ENCODE data around the gene ABHD4. TPM values are rescaled to one million over a fixed set of nuclear protein-coding genes. Genes with fewer than 3 reads are reported as not detected.
A peak's percentile ranks its signal among the peaks of the same experiment; 100 is the strongest.
"Not testable (repeated sequence)": the region's sequence is repeated elsewhere in the genome, so short reads cannot be mapped to it uniquely, and the experiment has no call there.

Gene ABHD4
- total RNA-seq, 1 donor from 2014 or later: 8.3 TPM

DNA sequence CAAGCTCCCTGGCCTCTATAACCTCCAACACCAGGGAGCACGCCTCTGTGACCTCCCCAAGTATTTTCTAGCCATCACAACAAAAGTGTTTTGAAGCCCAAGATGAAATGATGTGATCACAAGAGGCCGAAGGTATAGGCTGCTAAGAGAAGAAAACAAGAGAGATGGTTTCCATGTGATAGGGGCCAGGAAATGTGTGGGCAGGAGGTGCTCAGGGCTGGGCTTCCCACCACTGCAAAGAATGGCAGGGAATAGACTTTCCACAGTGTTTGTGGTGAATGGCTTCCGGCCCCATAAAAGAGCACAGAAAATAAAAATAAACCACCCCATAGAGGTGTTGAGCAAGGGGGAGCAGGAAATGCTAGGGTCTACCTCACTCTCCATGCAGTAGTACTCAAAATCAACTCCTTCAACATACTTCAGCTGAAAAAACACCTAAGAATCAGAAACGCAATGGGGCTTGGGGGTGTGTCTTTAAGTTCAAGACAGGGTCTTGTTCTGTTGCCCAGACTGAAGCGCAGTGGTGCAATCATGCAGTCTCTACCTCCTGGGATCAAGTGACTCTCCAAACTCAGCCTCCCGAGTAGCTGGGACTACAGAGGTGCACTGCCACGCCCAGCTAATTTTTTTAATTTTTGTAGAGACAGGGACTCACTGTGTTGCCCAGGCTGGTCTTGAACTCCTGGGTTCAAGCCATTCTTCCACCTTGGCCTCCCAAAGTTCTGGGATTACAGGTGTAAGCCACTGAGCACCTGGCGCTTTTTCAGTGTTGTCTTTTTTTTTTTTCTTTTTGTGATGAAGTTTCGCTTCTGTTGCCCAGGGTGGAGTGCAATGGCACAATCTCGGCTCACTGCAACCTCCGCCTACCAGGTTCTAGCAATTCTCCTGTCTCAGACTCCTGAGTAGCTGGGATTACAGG lies 36.2 kb upstream of the ABHD4 start:
- peak; percentile 35 to 79 for DNase-seq (ENCODE audit: low read depth in 2 of 2)

DNA sequence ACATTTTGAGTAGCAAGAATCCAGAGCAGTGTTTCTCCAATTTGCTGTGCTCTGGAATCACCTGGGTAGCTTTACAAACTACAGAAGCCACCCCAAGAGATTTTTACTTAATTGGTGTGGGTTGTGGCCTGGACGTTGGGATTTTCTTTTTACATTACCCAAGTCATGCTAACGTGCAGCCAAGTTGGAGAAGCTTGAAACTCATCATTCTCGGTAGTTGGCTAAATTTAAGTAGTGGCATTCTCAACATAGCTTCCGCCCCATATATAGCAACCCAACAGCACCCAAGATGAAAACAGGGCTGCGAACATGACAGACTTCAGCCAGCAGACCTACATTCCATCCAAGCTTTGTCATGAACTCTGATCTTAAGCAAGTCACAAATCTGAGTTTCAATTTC lies 34.1 kb upstream of the ABHD4 start:
- no peak for DNase-seq (ENCODE audit: low read depth in 2 of 2)

DNA sequence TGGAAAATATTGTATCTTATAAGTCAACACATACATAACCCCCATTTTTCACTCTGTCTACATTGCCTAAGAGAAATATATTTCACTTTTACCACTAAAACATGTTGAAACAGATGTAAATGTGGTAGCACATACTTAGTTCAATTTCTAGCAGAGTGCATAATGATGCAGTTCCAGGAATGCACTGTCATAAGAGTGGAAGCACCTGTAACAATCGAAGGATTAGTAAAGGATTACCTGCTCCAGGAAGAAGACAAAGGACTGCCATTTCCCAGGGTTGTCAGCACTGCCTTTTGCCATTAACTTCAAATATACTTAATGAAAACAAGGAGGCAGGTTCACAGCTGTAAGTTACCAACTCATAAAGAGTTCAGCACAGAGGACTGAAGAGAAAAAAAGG lies 33.6 kb upstream of the ABHD4 start:
- no peak for DNase-seq (ENCODE audit: low read depth in 2 of 2)

DNA sequence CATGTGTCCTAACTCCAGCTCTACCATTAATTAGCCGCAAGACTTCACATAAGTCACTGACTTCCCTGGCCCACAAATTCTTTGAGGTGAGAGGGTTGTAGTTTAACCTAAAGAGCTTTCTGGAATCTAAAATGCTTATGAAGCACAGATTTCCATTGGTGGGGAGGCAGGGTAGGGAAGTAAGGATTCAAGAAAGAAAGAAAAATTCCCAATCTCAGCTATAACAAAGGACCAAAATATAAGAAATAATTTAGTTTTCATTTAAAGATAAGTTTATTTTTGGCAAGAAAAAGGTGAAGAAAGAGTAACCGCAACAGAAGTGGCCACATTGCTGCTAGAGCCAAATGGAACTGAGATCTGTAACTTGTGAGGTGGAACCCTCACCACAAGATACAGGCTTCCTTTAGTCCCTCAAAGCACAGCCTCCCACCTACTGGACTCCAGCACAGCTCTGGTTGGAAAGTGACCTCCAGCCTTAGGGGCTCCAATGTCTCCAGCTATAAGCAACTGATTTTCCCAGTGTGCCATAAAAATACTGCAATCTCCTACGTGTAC lies 32.6 kb upstream of the ABHD4 start:
- no peak for DNase-seq (ENCODE audit: low read depth in 2 of 2)

DNA sequence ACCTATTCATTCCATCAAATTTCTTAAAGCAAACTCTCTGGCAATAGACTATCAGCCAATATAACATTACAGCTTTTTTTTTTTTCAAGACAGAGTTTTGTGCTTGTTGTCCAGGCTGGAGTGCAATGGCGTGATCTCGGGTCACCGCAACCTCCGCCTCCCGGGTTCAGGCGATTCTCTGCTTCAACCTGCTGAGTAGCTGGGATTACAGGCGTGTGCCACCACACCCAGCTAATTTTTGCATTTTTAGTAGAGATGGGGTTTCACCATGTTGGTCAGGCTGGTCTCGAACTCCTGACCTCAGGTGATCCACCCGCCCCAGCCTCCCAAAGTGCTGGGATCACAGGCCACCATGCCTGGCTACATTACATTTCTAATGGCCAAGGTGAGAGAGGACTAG lies 31.8 kb upstream of the ABHD4 start:
- not testable (repeated sequence) for DNase-seq (ENCODE audit: low read depth in 2 of 2)

DNA sequence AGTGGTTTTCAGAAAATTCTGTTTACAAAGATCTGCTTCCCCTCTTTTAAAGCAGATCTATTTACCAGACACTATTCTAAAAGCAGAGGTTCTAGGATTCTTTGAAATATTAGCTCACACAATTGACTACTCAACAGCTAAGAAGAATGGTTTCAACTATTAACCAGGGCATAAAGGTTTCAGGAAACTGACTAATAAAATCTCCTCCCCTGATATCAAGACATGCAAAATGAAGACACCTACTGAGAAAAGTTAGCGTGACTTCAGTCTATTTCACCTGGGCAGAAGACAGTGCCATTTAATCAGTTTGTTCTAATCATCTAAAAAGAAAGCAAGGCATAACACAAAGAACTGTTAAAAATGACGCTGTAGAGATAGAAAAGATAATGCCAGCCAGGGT lies 31.3 kb upstream of the ABHD4 start:
- peak in 1 of 2 donors; percentile 46 for DNase-seq (ENCODE audit: low read depth in 2 of 2)

DNA sequence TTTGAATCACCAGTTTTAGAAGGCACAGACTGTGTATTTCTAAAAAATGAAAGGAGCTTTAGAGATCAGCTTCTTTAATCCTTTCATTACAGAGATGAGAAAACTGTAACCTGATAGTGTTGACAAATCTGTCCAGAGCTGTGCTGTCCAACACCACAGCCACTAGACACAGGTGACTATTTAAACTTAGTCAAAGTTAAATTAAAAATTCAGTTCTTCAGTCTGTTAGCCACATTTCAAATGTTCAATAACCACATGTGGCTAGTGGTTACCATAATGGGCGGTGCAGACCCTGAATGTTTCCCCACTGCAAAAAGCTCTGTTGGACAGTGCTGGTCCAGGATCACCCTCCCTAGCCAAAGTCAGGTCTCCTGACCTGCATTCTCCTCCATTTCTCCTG lies 30.7 kb upstream of the ABHD4 start:
- no peak for DNase-seq (ENCODE audit: low read depth in 2 of 2)

DNA sequence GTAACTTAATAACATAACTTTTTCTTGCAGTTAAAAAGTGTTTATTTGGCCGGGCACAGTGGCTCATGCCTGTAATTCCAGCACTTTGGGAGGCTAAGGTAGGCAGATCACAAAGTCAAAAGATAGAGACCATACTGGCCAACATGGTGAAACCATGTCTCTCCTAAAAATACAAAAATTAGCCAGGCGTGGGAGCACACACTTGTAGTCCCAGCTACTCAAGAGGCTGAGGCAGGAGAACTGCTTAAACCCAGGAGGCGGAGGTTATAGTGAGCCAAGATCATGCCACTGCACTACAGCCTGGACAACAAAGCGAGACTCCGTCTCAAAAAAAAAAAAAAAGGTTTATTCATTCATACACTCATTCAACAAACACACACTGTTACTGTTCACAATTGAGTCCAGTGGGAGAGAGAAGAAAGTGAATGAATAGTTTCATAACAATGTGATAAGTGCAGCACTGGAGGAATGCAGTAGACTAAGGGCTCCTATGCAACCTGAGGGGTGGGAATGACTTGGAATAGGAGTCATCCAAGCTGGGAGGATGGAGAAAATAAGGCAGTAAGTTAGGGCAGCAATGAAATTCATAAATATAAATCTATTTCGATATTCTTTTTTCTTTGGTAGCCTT lies 28.9 kb upstream of the ABHD4 start:
- DNase-seq (ENCODE audit: low read depth in 2 of 2): no peak

DNA sequence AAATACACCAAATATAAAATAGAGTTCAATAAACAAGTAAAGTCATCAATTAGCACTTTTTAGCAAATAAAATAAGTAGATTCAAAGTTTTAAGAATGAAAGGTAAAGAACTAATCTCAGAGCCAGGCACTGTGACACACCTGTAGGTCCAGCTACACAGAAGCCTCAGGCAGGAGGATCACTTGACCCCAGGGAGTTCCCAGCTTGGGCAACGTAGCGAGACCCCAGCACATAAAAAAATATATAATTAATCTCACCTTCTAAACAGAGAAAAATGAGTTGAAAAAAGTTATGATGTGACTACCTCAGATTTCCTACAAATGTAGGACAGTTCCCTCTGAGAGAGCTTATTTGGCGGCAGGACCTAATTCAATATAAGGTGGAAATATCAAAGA lies 28.4 kb upstream of the ABHD4 start:
- no peak for DNase-seq (ENCODE audit: low read depth in 2 of 2)

DNA sequence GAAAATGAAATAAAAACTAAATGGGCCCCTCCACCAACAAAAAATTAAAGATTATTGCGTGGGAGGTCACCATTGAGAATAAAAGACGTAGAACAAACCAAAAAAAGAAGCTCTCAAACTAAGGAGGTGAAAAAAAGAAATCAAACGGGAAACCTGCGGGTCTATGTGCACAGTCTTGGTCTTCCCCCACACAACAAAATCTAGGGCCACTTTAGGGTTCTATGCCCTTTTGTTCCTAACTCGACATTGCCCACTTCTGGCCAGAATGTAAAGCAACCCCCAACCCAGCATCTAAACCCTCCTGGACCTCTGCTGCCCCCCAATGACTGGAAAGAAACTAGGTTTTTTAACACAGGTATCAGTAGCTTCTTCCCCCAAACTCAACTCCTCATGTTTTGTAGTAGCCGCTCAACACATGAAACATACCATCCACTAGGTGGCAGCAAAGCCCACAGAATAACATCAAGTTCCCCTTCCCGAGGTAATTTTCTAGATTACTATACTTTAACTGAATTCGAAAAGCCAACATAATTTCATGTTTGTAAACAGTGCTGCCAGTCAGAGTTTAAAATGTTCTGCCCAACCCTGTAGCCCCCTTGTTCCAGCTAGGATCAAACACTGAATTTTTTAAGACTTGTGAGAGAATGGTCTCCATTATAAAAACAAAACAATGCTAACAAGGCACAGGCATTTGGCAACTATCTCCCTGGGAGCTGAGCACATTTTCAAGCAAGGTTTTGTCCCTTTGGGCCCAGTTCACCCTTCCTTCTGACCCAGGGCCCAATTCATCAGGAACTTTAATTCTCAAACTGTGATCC lies 27.8 kb upstream of the ABHD4 start:
- DNase-seq (ENCODE audit: low read depth in 2 of 2): peak; percentile 84 to 93

DNA sequence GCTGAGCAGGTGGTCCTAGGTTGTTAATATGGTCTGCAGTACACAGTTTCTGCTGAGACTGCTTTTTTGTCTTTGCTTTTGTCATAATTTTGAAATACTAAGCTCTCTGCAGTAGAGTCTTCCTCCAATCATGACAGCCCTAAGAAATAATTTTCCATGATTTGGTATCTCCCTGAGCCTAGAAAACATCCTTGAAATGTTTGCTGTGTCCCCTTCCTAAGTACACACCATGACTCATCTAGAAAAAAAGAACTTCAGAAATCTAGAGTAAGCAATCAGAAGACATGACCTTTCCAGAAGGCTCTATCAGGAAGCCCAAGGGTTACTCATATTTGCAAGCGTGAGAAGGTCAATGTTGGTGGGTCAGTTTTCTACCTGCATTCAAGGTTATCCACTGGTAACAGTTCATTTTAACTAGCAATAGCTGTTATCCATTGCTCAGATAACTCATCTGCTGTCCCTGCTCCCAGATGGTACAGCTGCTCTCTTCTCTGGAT lies 25.5 kb upstream of the ABHD4 start:
- DNase-seq (ENCODE audit: low read depth in 2 of 2): peak in 1 of 2 donors; percentile 51

DNA sequence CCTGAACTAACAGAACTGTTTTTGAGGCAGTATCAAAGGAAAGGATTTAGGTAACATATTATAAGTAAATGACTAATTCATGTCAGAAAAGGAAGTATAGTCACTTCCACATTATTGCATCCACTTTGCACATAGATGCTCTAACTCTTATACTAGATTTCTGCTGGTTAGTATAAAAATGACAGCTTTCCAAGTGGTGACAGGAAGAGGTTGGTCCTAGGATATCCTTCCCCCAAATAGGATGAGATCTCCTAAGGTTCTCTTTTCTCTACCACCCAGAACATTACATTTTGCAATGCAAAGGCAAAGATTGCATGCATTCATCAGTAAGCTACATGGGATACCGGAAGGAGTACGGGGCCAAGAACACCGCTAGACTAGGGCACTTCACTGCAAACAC lies 24.3 kb upstream of the ABHD4 start:
- DNase-seq (ENCODE audit: low read depth in 2 of 2): no peak

DNA sequence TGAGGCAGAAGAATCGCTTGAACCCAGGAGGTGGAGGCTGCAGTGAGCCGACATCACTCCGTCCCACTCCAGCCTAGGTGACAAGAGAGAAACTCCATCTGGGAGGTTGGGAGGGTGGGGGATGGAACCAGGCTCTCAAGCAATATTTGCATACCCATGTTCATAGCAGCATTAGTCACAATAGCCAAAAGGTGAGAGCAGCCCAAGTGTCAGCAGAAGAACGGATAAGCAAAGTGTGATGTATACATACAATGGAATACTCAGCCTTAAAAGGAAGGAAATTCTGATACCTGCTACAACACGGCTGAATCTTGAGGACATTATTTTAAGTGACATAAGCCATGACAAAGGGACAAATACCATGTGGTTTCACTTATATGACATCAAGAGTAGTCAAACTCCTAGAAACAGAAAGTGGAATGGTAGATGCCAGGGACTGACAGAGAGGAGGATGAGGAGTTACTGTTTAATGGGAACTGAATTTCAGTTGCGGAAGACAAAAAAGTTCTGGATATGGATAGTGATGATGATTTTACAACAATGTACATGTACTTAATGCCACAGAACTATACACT lies 20.7 kb upstream of the ABHD4 start:
- DNase-seq (ENCODE audit: low read depth in 2 of 2): no peak

DNA sequence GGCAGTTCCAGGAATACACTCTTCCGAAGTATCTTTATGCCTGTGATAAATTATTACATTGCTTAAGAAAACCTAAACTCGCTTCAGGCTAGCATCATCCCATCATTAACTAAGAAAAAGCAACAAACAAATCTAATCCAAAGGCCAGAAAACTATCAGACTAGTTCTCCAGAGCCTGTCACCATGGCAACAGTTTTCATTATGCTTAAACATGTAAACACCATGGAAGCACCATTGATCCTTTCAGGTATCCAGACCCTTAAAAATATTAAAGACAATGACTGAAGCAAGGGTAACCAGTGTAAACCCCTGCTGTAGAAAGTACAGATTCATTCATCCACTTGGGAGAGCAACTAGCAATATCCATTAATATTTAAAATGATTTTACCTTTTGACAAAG lies 18.9 kb upstream of the ABHD4 start:
- peak in 1 of 2 donors; percentile 43 for DNase-seq (ENCODE audit: low read depth in 2 of 2)

DNA sequence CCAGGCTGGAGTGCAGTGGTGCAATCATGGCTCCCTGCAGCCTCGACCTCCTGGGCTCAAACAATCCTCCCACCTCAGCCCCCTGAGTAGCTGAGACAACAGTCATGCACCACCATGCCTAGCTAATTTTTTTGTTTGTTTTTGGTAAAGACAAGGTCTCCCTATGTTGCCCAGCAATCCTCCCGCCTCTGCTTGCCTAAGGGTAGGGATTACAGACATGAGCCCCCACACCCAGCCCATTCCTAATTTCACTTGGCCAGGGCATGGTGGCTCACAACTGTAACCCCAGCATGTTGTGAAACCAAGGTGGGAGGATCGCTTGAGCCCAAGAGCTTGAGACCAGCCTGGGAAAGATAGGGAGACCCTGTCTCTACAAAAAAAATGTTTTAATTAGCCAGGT lies 18.2 kb upstream of the ABHD4 start:
- no peak for DNase-seq (ENCODE audit: low read depth in 2 of 2)

DNA sequence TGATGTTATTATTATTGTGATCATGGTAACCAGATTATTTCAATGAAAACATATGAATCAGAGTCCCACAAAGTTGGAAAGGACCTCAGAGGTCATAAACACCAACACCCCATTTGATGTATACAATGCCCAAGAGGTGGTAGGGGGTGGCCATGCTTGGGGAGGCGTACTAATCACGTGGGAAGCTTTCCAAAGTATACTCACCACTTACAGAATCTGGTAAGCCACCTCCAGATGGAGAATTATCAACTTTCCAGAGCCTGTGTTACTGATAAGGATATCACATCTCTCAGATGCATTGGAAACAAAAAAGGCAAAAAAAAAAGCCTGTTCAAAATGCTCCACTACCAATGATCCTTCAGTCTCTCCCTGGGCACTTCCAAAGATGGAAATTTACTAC lies 17.5 kb upstream of the ABHD4 start:
- no peak for DNase-seq (ENCODE audit: low read depth in 2 of 2)

DNA sequence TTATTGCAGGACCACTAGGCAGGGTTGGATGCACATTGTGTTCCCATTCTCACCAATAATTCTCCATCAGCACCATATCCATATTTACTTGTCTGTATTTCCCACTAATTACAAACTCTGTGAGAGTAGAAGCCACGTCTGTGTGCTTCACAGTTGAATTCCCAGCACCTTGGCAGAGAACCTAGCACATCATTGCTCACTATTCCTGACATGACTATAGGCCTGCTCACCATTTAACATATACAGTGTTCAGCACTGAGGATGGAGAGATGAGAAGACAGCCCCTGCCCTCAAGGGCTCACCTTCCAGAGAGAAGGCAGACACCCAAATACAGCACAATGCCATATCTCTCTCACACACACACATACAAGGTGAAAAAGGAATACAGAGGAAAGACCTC lies 14.1 kb upstream of the ABHD4 start:
- DNase-seq (ENCODE audit: low read depth in 2 of 2): no peak

DNA sequence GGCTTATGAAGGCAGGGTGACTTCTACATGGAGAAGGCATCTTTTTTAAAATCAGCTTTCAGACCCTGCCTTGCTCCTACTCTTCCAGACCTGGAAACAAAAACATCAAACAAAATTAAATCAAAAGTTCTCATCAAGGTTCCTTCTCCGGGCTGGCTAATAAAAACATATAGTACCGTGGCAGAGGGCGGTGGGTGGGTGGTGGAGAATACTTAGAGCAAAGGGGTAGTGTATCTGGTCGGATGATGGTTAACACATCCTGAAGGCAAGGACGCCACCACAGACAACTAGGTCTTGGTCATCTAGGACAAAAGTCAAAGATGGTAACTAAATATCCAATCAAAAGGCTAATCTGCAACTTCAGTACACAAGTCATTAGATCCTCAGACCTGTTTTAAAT lies 10.9 kb upstream of the ABHD4 start:
- DNase-seq (ENCODE audit: low read depth in 2 of 2): no peak

DNA sequence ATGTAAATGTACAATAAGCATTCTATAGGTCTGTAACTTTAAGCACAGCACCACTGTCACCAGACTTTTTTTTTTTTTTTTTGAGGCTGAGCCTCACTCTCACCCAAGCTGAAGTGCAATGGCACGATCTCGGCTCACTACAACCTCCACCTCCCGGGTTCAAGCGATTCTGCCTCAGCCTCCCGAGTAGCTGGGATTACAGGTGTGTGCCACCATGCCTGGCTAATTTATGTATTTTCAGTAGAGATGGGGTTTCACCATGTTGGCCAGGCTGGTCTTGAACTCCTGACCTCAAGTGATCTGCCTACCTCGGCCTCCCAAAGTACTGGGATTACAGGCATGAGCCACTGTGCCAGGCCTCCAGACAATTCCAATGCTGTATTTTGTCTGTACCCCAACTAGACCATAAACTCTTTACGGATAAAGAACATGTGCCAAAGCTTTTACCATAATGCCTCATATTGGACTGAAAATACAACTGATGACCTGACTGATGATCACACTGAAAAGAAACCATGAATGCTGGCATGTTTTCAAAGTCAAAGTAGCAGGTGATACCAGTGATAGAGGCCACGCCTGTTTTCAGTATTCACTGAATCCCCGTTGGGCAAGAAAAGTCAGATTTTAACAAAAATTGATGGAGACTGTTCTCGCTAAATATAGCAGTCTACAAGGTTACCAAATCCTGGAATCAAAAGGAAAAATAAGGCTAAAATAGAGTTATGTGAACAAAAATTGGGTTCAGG lies 10.2 kb upstream of the ABHD4 start:
- peak in 1 of 2 donors; percentile 58 for DNase-seq (ENCODE audit: low read depth in 2 of 2)

DNA sequence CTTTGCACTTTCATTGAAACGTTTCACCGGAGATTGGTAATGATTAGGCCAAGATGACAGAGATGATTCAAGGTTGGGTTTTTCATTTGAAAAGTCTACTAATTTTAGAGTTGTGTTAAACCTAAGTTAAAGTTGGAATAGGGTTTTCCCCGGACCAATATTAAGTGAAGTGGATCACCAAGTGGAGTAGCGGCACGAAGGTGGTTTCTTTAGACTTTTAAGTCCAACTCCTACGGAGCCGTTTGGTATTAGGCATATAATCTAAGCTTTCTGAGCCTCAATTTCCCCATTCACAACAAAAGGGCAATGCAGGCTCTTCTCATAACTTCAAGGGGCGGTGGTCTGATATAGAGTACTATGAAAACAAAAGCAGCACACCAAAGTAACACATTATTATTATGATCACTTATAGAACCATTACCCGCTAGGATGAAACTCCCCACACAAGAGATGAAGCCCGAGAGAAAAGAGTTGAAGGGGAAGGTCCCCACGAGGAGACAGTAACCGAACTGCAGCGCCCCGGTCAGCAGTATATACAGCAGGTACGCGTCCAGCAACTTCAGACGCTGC lies 9.5 kb upstream of the ABHD4 start:
- no peak for DNase-seq (ENCODE audit: low read depth in 2 of 2)
